T-helper 2 cell (primary cell): ENCODE measurements around the gene CBFA2T2.

ENCODE experiments used
- DNase-seq, 5 experiments: peaks; one replicate each; pipeline versions ENCODE4 v3.0.0 to v3.0.0-alpha.2; 2012 to 2022

Gene CBFA2T2

GRCh38 chr20:33667676-33668465, 178.0 kb downstream of the CBFA2T2 start:
- peak; percentile 57 to 85 (median 65) for DNase-seq

- DNase-seq: no peak
These were observed 178.7 kb downstream of the CBFA2T2 start for GRCh38 chr20:33668466-33669155.

GRCh38 chr20:33669224-33669623, 179.3 kb downstream of the CBFA2T2 start:
- DNase-seq: no peak

GRCh38 chr20:33669873-33670640, 180.2 kb downstream of the CBFA2T2 start:
- no peak for DNase-seq

GRCh38 chr20:33670715-33671499, 181.0 kb downstream of the CBFA2T2 start:
- no peak for DNase-seq

- DNase-seq: no peak
These were observed 181.8 kb downstream of the CBFA2T2 start for GRCh38 chr20:33671573-33672288.

- no peak for DNase-seq
These were observed 182.7 kb downstream of the CBFA2T2 start for GRCh38 chr20:33672426-33673113.

- DNase-seq: no peak
These were observed 183.2 kb downstream of the CBFA2T2 start for GRCh38 chr20:33673114-33673409.

- DNase-seq: no peak
These were observed 183.8 kb downstream of the CBFA2T2 start for GRCh38 chr20:33673410-33674293.

- DNase-seq: peak; percentile 27 to 57 (median 52)
These were observed 184.6 kb downstream of the CBFA2T2 start, which contains the start of gene NECAB3 for GRCh38 chr20:33674294-33675135. NECAB3 (minus strand) TSS chr20:33674428; CDS start chr20:33674352, 76 bp downstream.

- no peak for DNase-seq
These were observed 185.5 kb downstream of the CBFA2T2 start for GRCh38 chr20:33675136-33675959.

GRCh38 chr20:33676121-33676520, 186.2 kb downstream of the CBFA2T2 start:
- no peak for DNase-seq

GRCh38 chr20:33676652-33677645, 187.1 kb downstream of the CBFA2T2 start:
- no peak for DNase-seq

- DNase-seq: no peak
These were observed 188.3 kb downstream of the CBFA2T2 start for GRCh38 chr20:33677991-33678702.

- DNase-seq: peak in 2 of 5 experiments; percentile 33 to 80
These were observed 190.0 kb downstream of the CBFA2T2 start for GRCh38 chr20:33679758-33680485.

- DNase-seq: no peak
These were observed 190.8 kb downstream of the CBFA2T2 start for GRCh38 chr20:33680686-33681085.
